Ascending aorta (tissue), 2 donors: ENCODE measurements around the gene GATAD1. TPM values are rescaled to one million over a fixed set of nuclear protein-coding genes. Genes with fewer than 3 reads are reported as not detected.

ENCODE experiments used
- DNase-seq, 2 donors: peaks; one replicate each; pipeline ENCODE4 v3.0.0-alpha.2; 2019; ENCODE audit warnings: low spot score in 2 of 2
- H3K27ac ChIP-seq, 2 donors: fragments of 200-600 bp; sonication (generic); one replicate each; pipeline ENCODE4 v1.5.1; 2016 to 2017; ENCODE audit warnings: mild to moderate bottlenecking in 1 of 2
- H3K27me3 ChIP-seq: fragments of 200-600 bp; sonication (generic); one replicate; pipeline ENCODE4 v1.5.1; 2017
- H3K36me3 ChIP-seq, 2 donors: fragments of 200-600 bp; sonication (generic); one replicate each; pipeline ENCODE4 v1.5.1; 2016
- H3K4me1 ChIP-seq, 2 donors: fragments of 200-600 bp; sonication (generic); one replicate each; pipeline ENCODE4 v1.5.1; 2016 to 2017; ENCODE audit warnings: mild to moderate bottlenecking in 1 of 2
- H3K4me3 ChIP-seq, 2 donors: fragments of 200-600 bp; sonication (generic); one replicate each; pipeline ENCODE4 v1.5.1; 2016 to 2017; ENCODE audit warnings: mild to moderate bottlenecking in 1 of 2
- H3K9me3 ChIP-seq, 2 donors: fragments of 200-600 bp; sonication (generic); one replicate each; pipeline ENCODE4 v1.5.1; 2016
- intact Hi-C: fragments of 100-400 bp; cut with DNase I; formaldehyde crosslinking; loops from one replicate; pipeline ENCODE4 v1.15.1; 2023
- total RNA-seq: library from RNA; depleted of rRNA; stranded (reverse); fragments of >200 nt; gene quantifications from one replicate; pipeline ENCODE4 v1.1.0, GENCODE V29; 2016
- TF ChIP-seq, protein P1 (sequence below), 3 experiments: fragments of 200-600 bp in 2 of 3; fragments of 450-650 bp in 1 of 3; sonication (generic) in 2 of 3; IDR thresholded peaks; one replicate each; pipeline ENCODE4 v1.5.1; 2016 to 2019; ENCODE audit warnings: antibody characterized with exemption in 3 of 3, mild to moderate bottlenecking in 1 of 3, moderate library complexity in 1 of 3

GATAD1 gene, protein sequence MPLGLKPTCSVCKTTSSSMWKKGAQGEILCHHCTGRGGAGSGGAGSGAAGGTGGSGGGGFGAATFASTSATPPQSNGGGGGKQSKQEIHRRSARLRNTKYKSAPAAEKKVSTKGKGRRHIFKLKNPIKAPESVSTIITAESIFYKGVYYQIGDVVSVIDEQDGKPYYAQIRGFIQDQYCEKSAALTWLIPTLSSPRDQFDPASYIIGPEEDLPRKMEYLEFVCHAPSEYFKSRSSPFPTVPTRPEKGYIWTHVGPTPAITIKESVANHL
- 20.4 TPM for total RNA-seq

DNA sequence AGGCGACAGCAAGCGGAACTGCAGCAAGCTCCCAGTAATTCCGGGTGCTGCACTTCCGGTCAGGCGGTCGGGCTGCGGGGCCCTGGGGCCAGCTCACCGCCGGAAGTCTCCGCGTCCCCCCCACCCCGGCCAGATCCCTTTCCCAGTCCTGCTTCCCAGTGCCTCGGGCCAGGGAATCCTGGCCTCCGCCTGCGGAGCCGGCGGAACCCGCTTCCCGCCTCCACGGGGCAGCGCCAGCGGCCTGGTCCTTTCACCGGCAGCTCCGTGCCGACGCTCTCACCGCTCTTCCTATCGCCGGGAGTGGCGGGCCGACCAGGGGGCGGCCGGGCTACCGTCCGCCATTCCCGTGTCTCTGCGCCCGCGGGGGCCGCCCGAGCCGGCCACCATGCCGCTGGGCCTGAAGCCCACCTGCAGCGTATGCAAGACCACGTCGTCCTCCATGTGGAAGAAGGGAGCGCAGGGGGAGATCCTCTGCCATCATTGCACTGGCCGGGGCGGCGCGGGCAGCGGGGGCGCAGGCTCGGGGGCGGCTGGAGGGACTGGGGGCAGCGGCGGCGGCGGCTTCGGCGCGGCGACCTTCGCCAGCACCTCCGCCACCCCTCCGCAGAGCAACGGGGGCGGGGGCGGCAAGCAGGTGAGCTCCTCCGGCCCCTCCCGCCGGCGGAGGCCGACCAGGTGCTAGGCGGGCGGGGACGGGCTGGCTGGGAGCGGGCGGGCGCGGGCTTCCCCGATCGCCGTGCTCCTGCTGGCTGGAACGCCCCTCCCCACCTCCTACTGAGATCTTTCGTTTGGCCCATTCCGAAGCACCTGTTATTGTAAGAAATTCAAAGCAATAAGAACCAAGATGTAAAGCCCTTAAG is at the start of gene GATAD1:
Gene GATAD1 (plus strand): TSS at position 138 of the 860 bp plus-strand sequence. CDS start 248 bp downstream, at position 386.
- DNase-seq: peak; percentile 62 to 93
- Histone ChIP-seq H3K36me3 (peaks cover 24 to 26% of the 10 kb centered on the region in 2 donors), H3K27ac (peak within 1 kb of the TSS; percentile 95 to 97), H3K9me3 (no peaks in the 10 kb centered on the region), H3K4me1 (no peaks in the 10 kb centered on the region), H3K27me3 (no peaks in the 10 kb centered on the region), H3K4me3 (peak within 1 kb of the TSS; percentile 92 to 98)
- intact Hi-C loops: loop anchor here (1.0 to 10.0 kb wide), 8 partner anchors 23 to 787 kb away; partner anchors contain the start of genes ANKIB1, CYP51A1, FAM133B and KRIT1
- TF ChIP-seq, protein P1, sequence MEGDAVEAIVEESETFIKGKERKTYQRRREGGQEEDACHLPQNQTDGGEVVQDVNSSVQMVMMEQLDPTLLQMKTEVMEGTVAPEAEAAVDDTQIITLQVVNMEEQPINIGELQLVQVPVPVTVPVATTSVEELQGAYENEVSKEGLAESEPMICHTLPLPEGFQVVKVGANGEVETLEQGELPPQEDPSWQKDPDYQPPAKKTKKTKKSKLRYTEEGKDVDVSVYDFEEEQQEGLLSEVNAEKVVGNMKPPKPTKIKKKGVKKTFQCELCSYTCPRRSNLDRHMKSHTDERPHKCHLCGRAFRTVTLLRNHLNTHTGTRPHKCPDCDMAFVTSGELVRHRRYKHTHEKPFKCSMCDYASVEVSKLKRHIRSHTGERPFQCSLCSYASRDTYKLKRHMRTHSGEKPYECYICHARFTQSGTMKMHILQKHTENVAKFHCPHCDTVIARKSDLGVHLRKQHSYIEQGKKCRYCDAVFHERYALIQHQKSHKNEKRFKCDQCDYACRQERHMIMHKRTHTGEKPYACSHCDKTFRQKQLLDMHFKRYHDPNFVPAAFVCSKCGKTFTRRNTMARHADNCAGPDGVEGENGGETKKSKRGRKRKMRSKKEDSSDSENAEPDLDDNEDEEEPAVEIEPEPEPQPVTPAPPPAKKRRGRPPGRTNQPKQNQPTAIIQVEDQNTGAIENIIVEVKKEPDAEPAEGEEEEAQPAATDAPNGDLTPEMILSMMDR (IDR thresholded peaks at IDR 0.05): peak; percentile 91 to 96 (median 92)

DNA sequence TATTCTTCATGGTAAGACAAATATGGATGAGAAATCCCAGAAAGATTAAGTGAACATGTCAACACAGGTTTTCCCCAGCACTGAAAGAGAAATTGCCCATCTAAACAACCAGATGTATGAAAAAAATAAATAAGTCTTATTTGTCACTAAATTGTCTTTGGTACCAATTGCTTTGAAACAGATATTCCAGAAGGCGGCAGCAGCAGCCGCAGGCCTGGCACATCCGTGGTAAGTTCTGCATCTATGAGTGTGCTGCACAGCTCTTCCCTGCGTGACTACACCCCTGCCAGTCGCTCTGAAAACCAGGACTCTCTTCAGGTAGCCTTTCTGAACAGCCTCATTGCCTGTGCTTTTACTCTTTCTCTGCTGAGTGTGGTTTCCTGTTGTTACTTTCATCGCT is 49.7 kb upstream of the GATAD1 start:
- no peak overlapping the region for H3K27ac ChIP-seq
- H3K27me3 ChIP-seq: no peaks in the 10 kb centered on the region
- no peak for DNase-seq
- intact Hi-C loops: no loop called here
- no peaks in the 10 kb centered on the region for H3K4me1 ChIP-seq
- H3K36me3 ChIP-seq: peaks cover 35 to 37% of the 10 kb centered on the region in 2 donors
- TF ChIP-seq, protein P1 (IDR thresholded peaks at IDR 0.05): no peak
- no peak overlapping the region for H3K4me3 ChIP-seq
- H3K9me3 ChIP-seq: no peaks in the 10 kb centered on the region

DNA sequence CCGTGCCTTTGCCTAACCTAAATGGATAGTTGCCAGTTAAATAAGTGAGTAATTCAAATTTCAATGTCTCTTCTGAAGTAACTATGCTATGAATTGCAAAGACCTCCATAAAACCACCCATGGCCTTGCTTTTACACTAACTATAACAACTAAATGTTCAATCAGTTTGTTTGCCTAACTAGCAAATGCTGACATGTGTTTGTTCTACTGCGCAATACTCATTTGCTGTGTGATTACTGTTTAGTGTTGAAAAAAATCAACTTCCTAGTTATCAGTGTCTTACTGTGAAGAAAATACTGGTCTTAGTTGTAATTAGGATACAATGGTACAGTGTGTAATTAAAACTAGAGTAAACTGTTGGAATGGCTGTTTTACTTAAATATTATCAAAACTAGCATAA is 47.3 kb upstream of the GATAD1 start:
- Histone ChIP-seq H3K27ac (no peak overlapping the region), H3K36me3 (peaks cover 35 to 37% of the 10 kb centered on the region in 2 donors), H3K27me3 (no peaks in the 10 kb centered on the region)

DNA sequence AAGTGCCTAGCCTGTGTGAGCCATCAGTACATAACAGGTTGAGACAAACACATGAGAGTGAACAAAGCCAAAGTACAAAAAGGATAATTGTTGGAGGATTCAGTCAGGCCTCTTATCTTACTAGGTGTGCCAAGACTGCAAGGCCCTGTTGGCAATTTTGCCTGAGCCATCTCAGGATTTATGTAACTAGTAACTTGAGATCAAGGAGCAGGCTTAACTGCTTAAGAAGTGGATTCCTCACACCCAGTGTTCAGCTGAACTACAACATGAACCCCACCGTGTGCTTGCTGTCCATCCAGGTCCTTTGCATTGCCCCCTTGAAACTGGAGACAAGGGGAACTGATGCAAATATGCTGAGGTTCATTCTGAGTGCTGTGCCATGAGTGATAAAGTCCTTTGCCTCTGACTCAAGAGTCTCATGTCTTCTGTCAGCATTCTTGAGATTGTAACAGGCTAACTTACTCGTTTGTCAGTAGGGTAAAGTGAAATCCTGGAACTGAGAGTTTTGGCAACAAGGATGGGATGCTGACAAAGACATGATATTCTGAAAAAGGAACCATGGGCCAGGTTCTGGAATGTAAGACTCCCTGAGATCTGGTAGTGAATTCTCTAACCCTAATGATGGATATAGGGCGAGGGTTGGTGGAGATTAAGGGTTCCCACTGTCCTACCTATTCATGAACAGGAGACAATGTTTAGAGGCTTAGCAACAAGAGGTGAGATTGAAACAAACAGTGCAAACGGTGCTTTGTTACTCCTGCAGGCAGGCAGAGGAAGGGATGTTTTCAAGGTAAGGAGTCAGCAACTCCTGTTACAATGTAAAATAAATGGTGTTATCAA is 44.1 kb upstream of the GATAD1 start:
- TF ChIP-seq, protein P1 (IDR thresholded peaks at IDR 0.05): no peak
- Histone ChIP-seq H3K4me1 (no peaks in the 10 kb centered on the region), H3K9me3 (no peaks in the 10 kb centered on the region), H3K27ac (no peak overlapping the region), H3K4me3 (no peak overlapping the region), H3K36me3 (peaks cover 10 to 17% of the 10 kb centered on the region in 2 donors), H3K27me3 (no peaks in the 10 kb centered on the region)
- intact Hi-C loops: no loop called here
- no peak for DNase-seq

More for the DNA sequence above, 47.3 kb upstream of the GATAD1 start:
- no peaks in the 10 kb centered on the region for H3K9me3 ChIP-seq
- no peaks in the 10 kb centered on the region for H3K4me1 ChIP-seq
- TF ChIP-seq, protein P1 (IDR thresholded peaks at IDR 0.05): no peak
- H3K4me3 ChIP-seq: no peak overlapping the region
- no peak for DNase-seq
- intact Hi-C loops: no loop called here

DNA sequence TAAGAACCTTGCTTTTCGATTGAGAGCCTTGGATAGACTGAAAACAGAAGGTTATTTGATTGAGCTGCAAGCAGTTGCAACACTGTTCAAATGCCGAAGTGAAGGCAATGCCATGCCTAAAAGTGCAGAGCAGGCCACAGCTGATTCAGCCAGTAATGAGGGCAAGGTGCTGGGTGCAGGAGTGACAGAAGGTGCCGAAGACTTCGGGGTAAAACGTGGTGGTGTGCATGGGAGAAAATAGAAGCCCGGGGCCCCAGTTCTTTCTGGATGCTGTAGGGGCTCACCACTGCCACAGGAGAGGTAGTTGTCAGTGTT is 43.6 kb upstream of the GATAD1 start:
- intact Hi-C loops: no loop called here
- no peaks in the 10 kb centered on the region for H3K4me1 ChIP-seq

More for the DNA sequence above, 43.6 kb upstream of the GATAD1 start:
- Histone ChIP-seq H3K27ac (no peak overlapping the region), H3K27me3 (no peaks in the 10 kb centered on the region), H3K36me3 (peaks cover 4 to 11% of the 10 kb centered on the region in 2 donors), H3K9me3 (no peaks in the 10 kb centered on the region), H3K4me3 (no peak overlapping the region)
- no peak for DNase-seq
- TF ChIP-seq, protein P1 (IDR thresholded peaks at IDR 0.05): no peak
